OCI-LY1 (cell line): Measurements from ENCODE around the gene HECTD3.

ENCODE experiments used
- H2AFZ ChIP-seq: fragments of 200-600 bp; sonication (generic), shearing (Covaris generic); 2 replicates; pipeline ENCODE4 v1.6.0; 2014; ENCODE audit warnings: antibody characterized with exemption, mild to moderate bottlenecking, low read length
- H3F3A ChIP-seq: fragments of 200-600 bp; sonication (generic), shearing (Covaris generic); 2 replicates; pipeline ENCODE4 v1.6.0; 2014; ENCODE audit warnings: mild to moderate bottlenecking, antibody characterized with exemption, low read length, moderate library complexity; ENCODE audit not compliant: insufficient read depth
- H3K27ac ChIP-seq: fragments of 200-600 bp; sonication (generic); 2 replicates; pipeline ENCODE4 v1.5.1; 2014; ENCODE audit warnings: low read length, mixed run types, mild to moderate bottlenecking, low read depth; ENCODE audit not compliant: poor library complexity, severe bottlenecking
- H3K27me3 ChIP-seq: fragments of 200-600 bp; sonication (generic); 2 replicates; pipeline ENCODE4 v1.6.0; 2014; ENCODE audit warnings: antibody characterized with exemption, mild to moderate bottlenecking, low read length, moderate library complexity; ENCODE audit not compliant: insufficient read depth
- H3K36me3 ChIP-seq: fragments of 200-600 bp; sonication (generic); 2 replicates; pipeline ENCODE4 v1.6.1; 2014; ENCODE audit warnings: mild to moderate bottlenecking, antibody characterized with exemption, low read length, moderate library complexity, mixed read lengths; ENCODE audit not compliant: insufficient read depth
- H3K4me1 ChIP-seq: fragments of 200-600 bp; sonication (generic); 2 replicates; pipeline ENCODE4 v1.5.1; 2014; ENCODE audit warnings: mild to moderate bottlenecking, low read length, moderate library complexity; ENCODE audit not compliant: insufficient read depth, severe bottlenecking
- H3K4me2 ChIP-seq: fragments of 200-600 bp; sonication (generic), shearing (Covaris generic); 2 replicates; pipeline ENCODE4 v1.6.1; 2014; ENCODE audit warnings: low read length
- H3K4me3 ChIP-seq: fragments of 200-600 bp; sonication (generic); 2 replicates; pipeline ENCODE4 v1.5.1; 2014; ENCODE audit warnings: low read length, low read depth, mild to moderate bottlenecking, mixed read lengths; ENCODE audit not compliant: poor library complexity, severe bottlenecking
- H3K79me2 ChIP-seq: fragments of 200-600 bp; shearing (Covaris generic); 2 replicates; pipeline ENCODE4 v1.6.1; 2016; ENCODE audit warnings: mixed run types, low read length, mixed read lengths; ENCODE audit not compliant: insufficient read depth
- H3K9ac ChIP-seq: fragments of 200-600 bp; sonication (generic), shearing (Covaris generic); 2 replicates; pipeline ENCODE4 v1.6.1; 2014; ENCODE audit warnings: mild to moderate bottlenecking, low read length, mixed read lengths
- H3K9me2 ChIP-seq: fragments of 200-600 bp; sonication (generic), shearing (Covaris generic); 2 replicates; pipeline ENCODE4 v1.6.1; 2014; ENCODE audit warnings: low read depth, mild to moderate bottlenecking, low read length, mixed read lengths
- H3K9me3 ChIP-seq: fragments of 200-600 bp; shearing (Covaris generic); 2 replicates; pipeline ENCODE4 v1.6.1; 2014; ENCODE audit warnings: low read length, mixed read lengths
- H4K20me1 ChIP-seq: fragments of 200-600 bp; sonication (generic), shearing (Covaris generic); 2 replicates; pipeline ENCODE4 v1.6.0; 2016; ENCODE audit warnings: mild to moderate bottlenecking, low read length; ENCODE audit not compliant: insufficient read depth
- EZH2 ChIP-seq: fragments of 200-600 bp; sonication (generic), shearing (Covaris generic); IDR thresholded peaks from 2 replicates; pipeline ENCODE4 v1.8.0; 2017; ENCODE audit warnings: borderline replicate concordance, mixed run types, mild to moderate bottlenecking, antibody characterized with exemption, low read length, moderate library complexity, mixed read lengths
- TF ChIP-seq, protein P1 (sequence below): fragments of 200-600 bp; sonication (generic), shearing (Covaris generic); IDR thresholded peaks from 2 replicates; pipeline ENCODE4 v1.5.1; 2017; ENCODE audit warnings: mild to moderate bottlenecking, antibody characterized with exemption, low read length, moderate library complexity, mixed read lengths

The HECTD3 gene

DNA sequence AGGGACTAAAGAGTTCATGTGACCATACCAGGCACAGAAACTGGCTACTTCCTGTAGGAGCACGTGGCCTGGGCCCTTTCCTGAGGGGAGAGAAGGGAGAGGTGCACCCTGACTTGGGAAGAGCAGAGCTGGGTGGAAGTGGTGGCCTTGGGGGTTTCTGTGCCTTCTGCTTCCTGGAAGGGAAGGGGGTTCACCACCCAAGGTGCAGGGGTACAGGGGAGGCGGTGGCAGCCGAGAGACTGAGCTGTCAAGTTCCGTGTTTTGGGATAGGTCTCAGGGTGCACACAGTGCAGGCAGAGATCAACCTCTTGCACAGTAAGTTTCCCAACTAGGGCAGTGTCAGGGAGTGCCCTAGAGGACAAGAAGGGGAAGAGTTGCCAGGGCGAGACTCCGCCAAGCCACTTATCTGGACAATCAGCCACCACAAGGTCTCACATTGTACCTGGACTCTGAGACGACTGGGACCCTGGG, 10.1 kb downstream of the HECTD3 start:
- Histone ChIP-seq H4K20me1 (no peaks in the 10 kb centered on the region), H3K4me3 (no peak overlapping the region), H3F3A (no peaks in the 10 kb centered on the region), H3K27ac (no peak overlapping the region), H3K9me3 (no peaks in the 10 kb centered on the region), H3K36me3 (peaks cover 43% of the 10 kb centered on the region; the same call in 1 of the 2 replicates), H3K79me2 (no peaks in the 10 kb centered on the region), H3K4me2 (no peak overlapping the region), H2AFZ (no peak overlapping the region), H3K27me3 (no peaks in the 10 kb centered on the region), H3K4me1 (no peaks in the 10 kb centered on the region), H3K9ac (no peak overlapping the region), H3K9me2 (no peaks in the 10 kb centered on the region)
- TF ChIP-seq EZH2: no peak
- TF ChIP-seq, protein P1, sequence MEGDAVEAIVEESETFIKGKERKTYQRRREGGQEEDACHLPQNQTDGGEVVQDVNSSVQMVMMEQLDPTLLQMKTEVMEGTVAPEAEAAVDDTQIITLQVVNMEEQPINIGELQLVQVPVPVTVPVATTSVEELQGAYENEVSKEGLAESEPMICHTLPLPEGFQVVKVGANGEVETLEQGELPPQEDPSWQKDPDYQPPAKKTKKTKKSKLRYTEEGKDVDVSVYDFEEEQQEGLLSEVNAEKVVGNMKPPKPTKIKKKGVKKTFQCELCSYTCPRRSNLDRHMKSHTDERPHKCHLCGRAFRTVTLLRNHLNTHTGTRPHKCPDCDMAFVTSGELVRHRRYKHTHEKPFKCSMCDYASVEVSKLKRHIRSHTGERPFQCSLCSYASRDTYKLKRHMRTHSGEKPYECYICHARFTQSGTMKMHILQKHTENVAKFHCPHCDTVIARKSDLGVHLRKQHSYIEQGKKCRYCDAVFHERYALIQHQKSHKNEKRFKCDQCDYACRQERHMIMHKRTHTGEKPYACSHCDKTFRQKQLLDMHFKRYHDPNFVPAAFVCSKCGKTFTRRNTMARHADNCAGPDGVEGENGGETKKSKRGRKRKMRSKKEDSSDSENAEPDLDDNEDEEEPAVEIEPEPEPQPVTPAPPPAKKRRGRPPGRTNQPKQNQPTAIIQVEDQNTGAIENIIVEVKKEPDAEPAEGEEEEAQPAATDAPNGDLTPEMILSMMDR: no peak

DNA sequence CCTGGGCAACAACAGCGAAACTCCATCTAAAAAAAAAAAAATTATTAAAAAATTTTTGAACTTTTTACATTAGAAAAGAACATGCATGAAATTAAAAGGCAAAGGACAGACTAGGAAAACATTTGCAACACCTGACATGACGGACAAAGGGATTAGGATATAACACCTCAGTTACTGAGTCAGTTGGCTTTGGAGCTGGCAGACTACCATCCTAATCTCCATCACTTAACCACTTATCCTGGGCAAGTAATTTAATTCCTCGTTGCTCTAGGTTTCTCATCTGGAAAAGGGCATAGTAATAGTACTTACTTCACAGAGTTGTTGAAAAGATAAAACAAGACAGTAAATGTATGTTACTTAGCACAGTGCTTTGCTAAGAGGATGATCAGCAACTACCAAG, 11.9 kb downstream of the HECTD3 start:
- H3K27ac ChIP-seq: no peak overlapping the region
- no peak for TF ChIP-seq EZH2
- TF ChIP-seq, protein P1: no peak
- H3K79me2 ChIP-seq: no peaks in the 10 kb centered on the region
- no peak overlapping the region for H3K4me3 ChIP-seq
- no peaks in the 10 kb centered on the region for H3K4me1 ChIP-seq
- H2AFZ ChIP-seq: no peak overlapping the region
- H4K20me1 ChIP-seq: no peaks in the 10 kb centered on the region
- no peaks in the 10 kb centered on the region for H3K9me2 ChIP-seq
- H3F3A ChIP-seq: no peaks in the 10 kb centered on the region
- H3K9ac ChIP-seq: no peak overlapping the region
- H3K36me3 ChIP-seq: peaks cover 25% of the 10 kb centered on the region; the same call in 1 of the 2 replicates
- H3K4me2 ChIP-seq: no peak overlapping the region
- H3K9me3 ChIP-seq: no peaks in the 10 kb centered on the region
- H3K27me3 ChIP-seq: no peaks in the 10 kb centered on the region

DNA sequence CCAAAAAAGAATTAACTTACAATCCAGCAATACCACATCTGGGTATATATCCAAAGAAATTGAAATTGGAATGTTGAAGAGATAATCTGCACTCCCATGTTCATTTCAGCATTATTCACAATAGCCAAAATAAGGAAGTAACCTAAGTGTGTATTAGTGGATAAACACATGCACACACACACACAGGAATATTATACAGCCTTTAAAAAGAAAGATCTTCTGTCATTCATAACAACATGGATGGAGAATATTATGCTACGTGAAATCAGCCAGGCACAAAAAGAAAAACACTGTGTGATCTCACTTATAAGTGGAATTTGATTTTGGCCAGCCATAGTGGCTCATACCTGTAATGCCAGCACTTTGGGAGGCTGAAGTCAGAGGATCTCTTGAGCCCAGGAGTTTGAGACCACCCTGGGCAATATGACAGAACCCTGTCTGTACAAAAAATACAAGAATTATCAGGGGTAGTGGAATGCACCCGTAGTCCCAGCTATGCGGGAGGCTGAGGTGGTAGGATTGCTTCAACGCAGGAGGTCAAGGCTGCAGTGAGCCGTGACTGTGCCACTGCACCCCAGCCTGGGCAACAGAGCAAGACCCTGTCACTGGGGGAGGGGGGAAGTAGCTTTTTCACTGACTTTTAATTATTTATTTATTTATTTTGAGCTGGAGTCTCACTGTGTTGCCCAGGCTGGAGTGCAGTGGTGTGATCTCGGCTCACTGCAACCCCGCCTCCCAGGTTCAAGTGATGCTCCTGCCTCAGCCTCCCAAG, 15.5 kb downstream of the HECTD3 start:
- Histone ChIP-seq H3K9ac (no peak overlapping the region), H3K27me3 (no peaks in the 10 kb centered on the region), H2AFZ (no peak overlapping the region), H3K79me2 (no peaks in the 10 kb centered on the region), H3K36me3 (no peaks in the 10 kb centered on the region), H4K20me1 (no peaks in the 10 kb centered on the region), H3K9me2 (no peaks in the 10 kb centered on the region), H3F3A (no peaks in the 10 kb centered on the region), H3K27ac (no peak overlapping the region), H3K4me1 (peaks cover 4% of the 10 kb centered on the region), H3K9me3 (no peaks in the 10 kb centered on the region), H3K4me2 (no peak overlapping the region), H3K4me3 (no peak overlapping the region)
- TF ChIP-seq, protein P1: no peak
- no peak for TF ChIP-seq EZH2
